GM12891 (cell line): ENCODE measurements around the gene ARHGEF37.

Source experiments
- DNase-seq: peaks from one replicate; pipeline ENCODE4 v3.0.0; 2011; ENCODE audit warnings: low spot score; ENCODE audit not compliant: insufficient read length
- FAIRE-seq: peaks from 2 replicates; lab custom pipeline; 2011; peaks lifted over from hg19 to GRCh38; lab: Jason Lieb, UNC
- PAX5 ChIP-seq: IDR thresholded peaks from 2 replicates; pipeline ENCODE4 v1.6.1; 2011; ENCODE audit warnings: low read length, moderate library complexity, mild to moderate bottlenecking; ENCODE audit not compliant: insufficient read depth, severe bottlenecking
- POLR2A ChIP-seq: IDR thresholded peaks from 2 replicates; pipeline ENCODE4 v1.6.1; 2011; ENCODE audit warnings: low read depth, low read length, control low read depth
- POLR2AphosphoS5 ChIP-seq: IDR thresholded peaks from 2 replicates; pipeline ENCODE4 v1.6.1; 2011; ENCODE audit warnings: low read depth, low read length, control low read depth
- POU2F2 ChIP-seq: IDR thresholded peaks from 2 replicates; pipeline ENCODE4 v1.6.1; 2011; ENCODE audit warnings: low read depth, mild to moderate bottlenecking, control low read depth, low read length, moderate library complexity
- SPI1 ChIP-seq: IDR thresholded peaks from 2 replicates; pipeline ENCODE4 v1.6.1; 2011; ENCODE audit warnings: low read depth, low read length, control low read depth
- TAF1 ChIP-seq: IDR thresholded peaks from 2 replicates; pipeline ENCODE4 v1.6.1; 2011; ENCODE audit warnings: low read depth, low read length, control low read depth

Gene ARHGEF37

GRCh38 chr5:149636191-149636860 is 55.0 kb downstream of the ARHGEF37 start:
- FAIRE-seq (no peak), DNase-seq (no peak)
- TF ChIP-seq POU2F2 (no peak), SPI1 (no peak), TAF1 (no peak), POLR2AphosphoS5 (no peak), POLR2A (no peak), PAX5 (no peak)

- TF ChIP-seq POU2F2, result peak; percentile 39; the same call in 1 of the 2 replicates
- TF ChIP-seq SPI1, result no peak
- no peak for TF ChIP-seq TAF1
- TF ChIP-seq PAX5, result no peak
- no peak for DNase-seq
- FAIRE-seq, result peak; percentile 76
Observed at GRCh38 chr5:149636861-149637246, 55.6 kb downstream of the ARHGEF37 start.

GRCh38 chr5:149638136-149638535 is 56.8 kb downstream of the ARHGEF37 start:
- TF ChIP-seq PAX5 (no peak), TAF1 (no peak), POLR2AphosphoS5 (no peak)
- DNase-seq, result no peak
- no peak for FAIRE-seq

- TF ChIP-seq POU2F2 (no peak), TAF1 (no peak), POLR2A (no peak), PAX5 (no peak), POLR2AphosphoS5 (no peak), SPI1 (no peak)
- FAIRE-seq (no peak), DNase-seq (no peak)
Observed at GRCh38 chr5:149638546-149639241, 57.4 kb downstream of the ARHGEF37 start.

- DNase-seq (no peak), FAIRE-seq (no peak)
- TF ChIP-seq POLR2AphosphoS5, result no peak
- TF ChIP-seq SPI1, result no peak
- TF ChIP-seq TAF1, result no peak
- TF ChIP-seq POU2F2, result no peak
- TF ChIP-seq POLR2A, result no peak
- no peak for TF ChIP-seq PAX5
Observed at GRCh38 chr5:149639737-149640136, 58.4 kb downstream of the ARHGEF37 start.

- TF ChIP-seq POU2F2, result no peak
- FAIRE-seq (no peak), DNase-seq (no peak)
Observed at GRCh38 chr5:149640350-149640999, 59.2 kb downstream of the ARHGEF37 start.

- TF ChIP-seq POLR2AphosphoS5 (no peak), SPI1 (no peak), TAF1 (no peak), POU2F2 (no peak), PAX5 (no peak), POLR2A (no peak)
- DNase-seq (no peak), FAIRE-seq (no peak)
Observed at GRCh38 chr5:149641000-149641576, 59.8 kb downstream of the ARHGEF37 start.

GRCh38 chr5:149641600-149641999 is 60.3 kb downstream of the ARHGEF37 start:
- TF ChIP-seq POLR2A (no peak), PAX5 (no peak), POLR2AphosphoS5 (no peak), SPI1 (no peak), POU2F2 (no peak), TAF1 (no peak)
- no peak for DNase-seq
- no peak for FAIRE-seq

- TF ChIP-seq PAX5 (no peak), TAF1 (no peak), POLR2AphosphoS5 (no peak), POLR2A (no peak), POU2F2 (no peak), SPI1 (no peak)
- no peak for FAIRE-seq
- no peak for DNase-seq
Observed at GRCh38 chr5:149643781-149644180, 62.5 kb downstream of the ARHGEF37 start.
